ENCODE data around the gene AGPAT3. TPM values are rescaled to one million over a fixed set of nuclear protein-coding genes. Genes with fewer than 3 reads are reported as not detected.

The AGPAT3 gene
- total RNA-seq, 4 donors from 2014 or later: 40.6 to 80.5 (median 65.3) TPM

DNA sequence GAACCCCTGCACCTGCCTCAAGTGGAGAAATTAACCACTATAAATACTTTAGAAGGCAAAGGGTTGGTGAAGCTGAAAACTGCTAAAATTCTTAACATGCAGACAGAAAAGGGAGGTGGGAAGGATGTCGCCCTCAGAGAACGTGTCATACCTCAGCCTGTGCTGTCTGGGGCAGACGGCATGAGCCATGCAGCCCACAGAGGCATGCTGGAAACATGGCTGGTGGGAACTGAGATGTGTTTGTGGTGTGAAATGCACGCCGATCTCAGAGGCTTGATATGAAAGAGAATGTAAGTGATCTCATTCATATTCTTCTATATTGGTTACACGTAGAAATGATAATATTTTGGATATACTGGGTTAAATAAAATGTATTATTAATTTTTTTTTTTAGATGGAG is 16.3 kb downstream of the AGPAT3 start:
- H3K4me3 ChIP-seq (replicated peaks in 1 of 3): no peak overlapping the region
- no peaks in the 10 kb centered on the region for H3K9me3 ChIP-seq
- peaks cover 42 to 55% of the 10 kb centered on the region in 2 donors for H3K4me1 ChIP-seq
- no peak for DNase-seq
- TF ChIP-seq, protein P1, sequence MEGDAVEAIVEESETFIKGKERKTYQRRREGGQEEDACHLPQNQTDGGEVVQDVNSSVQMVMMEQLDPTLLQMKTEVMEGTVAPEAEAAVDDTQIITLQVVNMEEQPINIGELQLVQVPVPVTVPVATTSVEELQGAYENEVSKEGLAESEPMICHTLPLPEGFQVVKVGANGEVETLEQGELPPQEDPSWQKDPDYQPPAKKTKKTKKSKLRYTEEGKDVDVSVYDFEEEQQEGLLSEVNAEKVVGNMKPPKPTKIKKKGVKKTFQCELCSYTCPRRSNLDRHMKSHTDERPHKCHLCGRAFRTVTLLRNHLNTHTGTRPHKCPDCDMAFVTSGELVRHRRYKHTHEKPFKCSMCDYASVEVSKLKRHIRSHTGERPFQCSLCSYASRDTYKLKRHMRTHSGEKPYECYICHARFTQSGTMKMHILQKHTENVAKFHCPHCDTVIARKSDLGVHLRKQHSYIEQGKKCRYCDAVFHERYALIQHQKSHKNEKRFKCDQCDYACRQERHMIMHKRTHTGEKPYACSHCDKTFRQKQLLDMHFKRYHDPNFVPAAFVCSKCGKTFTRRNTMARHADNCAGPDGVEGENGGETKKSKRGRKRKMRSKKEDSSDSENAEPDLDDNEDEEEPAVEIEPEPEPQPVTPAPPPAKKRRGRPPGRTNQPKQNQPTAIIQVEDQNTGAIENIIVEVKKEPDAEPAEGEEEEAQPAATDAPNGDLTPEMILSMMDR (IDR thresholded peaks at IDR 0.05): no peak
- TF ChIP-seq POLR2A (IDR thresholded peaks at IDR 0.05): no peak
- no peak overlapping the region for H3K27ac ChIP-seq
- no peaks in the 10 kb centered on the region for H3K27me3 ChIP-seq
- intact Hi-C loops (cut with DNase I): no loop called here
- 93 to 94% methylated on average over 6 of the region's 6 CpGs for WGBS, 2 donors
- H3K36me3 ChIP-seq: no peaks in the 10 kb centered on the region

DNA sequence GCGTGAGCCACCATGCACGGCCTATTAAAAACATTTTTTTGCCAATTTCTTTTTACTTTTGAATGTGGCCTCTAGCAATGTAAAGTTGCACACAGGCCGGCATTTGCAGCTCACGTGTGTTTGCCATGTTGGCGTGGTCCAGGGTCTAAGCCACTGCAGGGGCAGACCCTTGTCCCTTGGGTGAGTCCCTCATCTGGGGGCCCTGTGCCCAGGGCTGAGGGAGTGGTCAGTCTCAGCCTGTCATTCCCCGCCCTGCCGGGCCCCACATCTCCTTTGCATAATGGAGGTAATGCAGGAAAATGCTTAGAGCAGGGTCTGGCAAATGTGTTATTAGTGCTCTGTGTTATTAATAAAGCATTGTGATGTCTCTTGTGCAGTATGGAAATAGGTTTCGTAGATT is 16.9 kb downstream of the AGPAT3 start:
- TF ChIP-seq, protein P1 (IDR thresholded peaks at IDR 0.05): no peak
- TF ChIP-seq POLR2A (IDR thresholded peaks at IDR 0.05): no peak
- Histone ChIP-seq H3K36me3 (no peaks in the 10 kb centered on the region), H3K4me1 (peaks cover 41 to 51% of the 10 kb centered on the region in 2 donors), H3K27ac (no peak overlapping the region), H3K9me3 (no peaks in the 10 kb centered on the region), H3K27me3 (no peaks in the 10 kb centered on the region), H3K4me3 (replicated peaks in 1 of 3) (no peak overlapping the region)
- DNase-seq: no peak
- intact Hi-C loops (cut with DNase I): no loop called here
- 95 to 96% methylated on average over 8 of the region's 8 CpGs for WGBS, 2 donors

DNA sequence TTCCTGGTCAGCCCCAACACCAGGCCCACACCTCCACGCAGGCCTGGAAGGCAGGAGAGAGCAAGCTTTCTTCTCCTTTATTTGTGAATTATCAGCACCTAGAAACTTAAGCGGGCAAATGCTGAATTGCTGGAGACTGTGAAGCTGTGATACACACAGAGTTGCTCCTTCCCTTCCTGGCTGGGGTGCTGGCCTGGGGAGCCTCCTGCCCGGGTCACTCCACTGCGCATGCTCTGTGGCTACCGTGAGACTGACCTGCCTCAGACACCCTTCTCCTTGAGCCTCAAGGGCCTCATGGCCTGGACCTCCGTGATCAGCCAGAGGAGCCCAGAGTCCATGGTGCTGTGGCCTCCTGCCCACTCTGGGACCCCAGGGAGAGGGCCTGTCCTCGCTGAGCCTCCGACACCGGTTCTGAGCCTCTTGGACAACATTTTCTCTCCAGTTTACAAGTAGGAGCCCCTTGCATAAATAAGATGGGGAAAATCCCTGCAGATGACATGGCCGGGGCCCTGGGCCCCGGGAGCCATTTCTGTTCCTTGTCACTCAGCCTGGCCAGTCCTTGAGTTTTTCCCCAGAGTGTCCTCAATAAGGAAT is 18.0 kb downstream of the AGPAT3 start:
- 76 to 95% methylated on average over 11 of the region's 11 CpGs for WGBS, 2 donors
- intact Hi-C loops (cut with DNase I): no loop called here

DNA sequence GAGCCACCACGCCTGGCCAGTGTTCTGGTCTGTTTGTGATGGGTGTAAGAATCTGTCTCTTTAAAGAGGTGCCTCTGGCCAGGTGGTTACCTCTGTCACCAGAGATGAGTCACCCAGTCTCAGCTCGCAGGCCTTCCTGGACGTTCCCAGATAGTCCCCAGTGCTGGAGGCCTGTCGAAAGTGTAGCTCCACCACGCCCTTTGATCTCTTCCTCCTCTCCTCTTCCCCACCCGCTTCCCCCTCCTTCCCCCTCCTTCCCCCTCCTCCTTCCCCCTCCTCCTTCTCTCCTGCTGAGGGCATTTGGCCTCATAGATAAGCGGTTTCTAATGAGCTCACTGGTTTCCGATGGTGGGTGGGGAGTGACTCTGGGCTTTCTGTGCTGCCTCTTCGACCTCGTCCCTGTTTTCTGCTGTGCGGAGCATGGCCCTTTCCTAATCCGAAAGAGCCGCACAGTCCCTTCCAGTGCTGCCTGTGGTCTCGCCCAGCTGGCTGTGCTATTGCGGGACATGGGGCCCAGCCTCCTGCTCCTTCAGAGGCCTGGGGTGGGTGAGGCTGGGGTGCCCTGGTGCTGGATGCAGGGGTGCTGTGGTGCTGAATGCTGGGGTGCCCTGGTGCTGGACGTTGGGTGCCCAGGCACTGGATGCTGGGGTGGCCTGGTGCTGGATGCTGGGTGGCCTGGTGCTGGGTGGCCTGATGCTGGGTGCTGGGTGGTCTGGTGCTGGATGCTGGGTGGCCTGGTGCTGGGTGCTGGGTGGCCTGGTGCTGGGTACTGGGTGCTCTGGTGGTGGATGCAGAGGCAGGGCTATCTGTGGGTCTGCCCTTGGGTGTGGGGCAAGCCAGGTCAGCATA is 19.2 kb downstream of the AGPAT3 start:
- Histone ChIP-seq H3K4me1 (peaks cover 41 to 51% of the 10 kb centered on the region in 2 donors), H3K36me3 (no peaks in the 10 kb centered on the region), H3K4me3 (replicated peaks in 1 of 3) (no peak overlapping the region), H3K9me3 (no peaks in the 10 kb centered on the region), H3K27me3 (no peaks in the 10 kb centered on the region), H3K27ac (peak overlapping the region; percentile 49 to 86 (median 65))
- intact Hi-C loops (cut with DNase I): no loop called here
- peak; percentile 68 to 70 for DNase-seq
- 38 to 51% methylated on average over 15 to 16 of the region's 16 CpGs for WGBS, 2 donors
- TF ChIP-seq, protein P1 (IDR thresholded peaks at IDR 0.05): no peak
- TF ChIP-seq POLR2A (IDR thresholded peaks at IDR 0.05): no peak

More for the DNA sequence above, 18.0 kb downstream of the AGPAT3 start:
- Histone ChIP-seq H3K36me3 (no peaks in the 10 kb centered on the region), H3K27ac (peak overlapping the region; percentile 49 to 86 (median 65)), H3K4me1 (peaks cover 41 to 51% of the 10 kb centered on the region in 2 donors), H3K9me3 (no peaks in the 10 kb centered on the region), H3K27me3 (no peaks in the 10 kb centered on the region), H3K4me3 (replicated peaks in 1 of 3) (no peak overlapping the region)
- TF ChIP-seq, protein P1 (IDR thresholded peaks at IDR 0.05): no peak
- no peak for TF ChIP-seq POLR2A (IDR thresholded peaks at IDR 0.05)
- DNase-seq: no peak
